Effector CD8-positive, alpha-beta T cell (primary cell): ENCODE results near the gene RTTN.

Experiments used
- DNase-seq: peaks from one replicate; lab custom pipeline; 2025; lab: John Stamatoyannopoulos, UW

The RTTN gene

DNA sequence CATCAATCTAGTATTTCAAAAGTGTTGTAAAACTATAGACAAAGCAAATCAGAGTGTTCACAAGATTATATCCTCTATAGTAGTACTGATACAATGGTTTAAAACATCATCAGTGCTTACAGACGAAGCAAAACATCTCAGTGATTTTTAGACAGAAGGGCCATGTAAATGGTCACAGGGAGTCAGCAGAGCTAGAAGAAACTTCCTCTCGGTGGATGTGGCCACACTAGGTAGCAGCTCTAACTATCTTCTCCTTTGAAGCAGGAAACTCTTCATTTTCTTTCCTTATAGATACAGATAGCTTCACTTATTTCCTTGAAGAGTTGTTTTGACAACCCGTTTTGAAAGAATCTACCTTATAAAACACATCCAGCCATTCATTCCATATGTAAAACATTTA lies 177.4 kb downstream of the RTTN start:
- DNase-seq: no peak

DNA sequence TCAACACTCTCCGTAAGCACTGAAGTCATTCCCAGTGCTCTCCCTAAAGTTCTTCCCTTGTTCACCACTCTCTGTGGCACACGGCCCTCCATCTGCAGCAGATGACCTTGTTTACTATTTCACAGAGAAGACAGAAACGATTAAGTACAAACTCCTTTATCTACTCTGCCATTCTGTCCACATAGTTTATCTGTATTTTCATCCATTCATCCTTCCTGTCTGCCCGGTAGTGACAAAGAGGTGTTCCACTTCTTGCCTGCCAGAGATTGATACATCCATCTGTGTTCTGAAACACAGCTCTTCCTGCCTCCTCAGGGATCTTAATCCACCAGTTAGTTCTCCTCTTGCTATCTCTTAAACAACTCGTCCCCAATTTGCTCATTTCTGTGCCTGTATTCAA lies 179.9 kb downstream of the RTTN start:
- no peak for DNase-seq

- DNase-seq: no peak
Measured at GRCh38 chr18:70024829-70025228, 180.7 kb downstream of the RTTN start.

GRCh38 chr18:70024093-70024492 lies 181.4 kb downstream of the RTTN start:
- no peak for DNase-seq

GRCh38 chr18:70022636-70023035 lies 182.9 kb downstream of the RTTN start:
- no peak for DNase-seq

- no peak for DNase-seq
Measured at GRCh38 chr18:70021498-70021897, 184.0 kb downstream of the RTTN start.

DNA sequence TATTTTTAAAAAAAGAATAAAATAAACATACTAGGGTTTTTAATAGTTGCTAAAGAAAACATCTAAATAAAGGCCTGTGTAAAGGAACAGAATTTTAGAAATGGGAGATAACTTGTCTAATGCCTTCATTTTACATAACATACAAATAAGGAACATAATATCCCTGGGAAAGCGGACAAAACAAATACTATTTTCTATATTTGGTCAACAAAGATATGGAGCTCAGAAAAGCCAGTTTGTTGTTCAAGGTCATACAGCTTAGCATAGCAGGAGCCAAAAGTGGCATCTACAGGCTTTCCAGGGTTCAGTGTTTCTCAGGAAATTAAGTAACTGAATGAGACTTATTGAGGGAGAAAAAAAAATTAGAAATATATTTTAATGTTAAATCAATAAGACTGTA lies 184.4 kb downstream of the RTTN start:
- DNase-seq: no peak

GRCh38 chr18:70019991-70020390 lies 185.5 kb downstream of the RTTN start:
- DNase-seq: no peak

- no peak for DNase-seq
Measured at GRCh38 chr18:70019136-70019535, 186.4 kb downstream of the RTTN start.

GRCh38 chr18:70015127-70015526 lies 190.4 kb downstream of the RTTN start:
- DNase-seq: no peak

DNA sequence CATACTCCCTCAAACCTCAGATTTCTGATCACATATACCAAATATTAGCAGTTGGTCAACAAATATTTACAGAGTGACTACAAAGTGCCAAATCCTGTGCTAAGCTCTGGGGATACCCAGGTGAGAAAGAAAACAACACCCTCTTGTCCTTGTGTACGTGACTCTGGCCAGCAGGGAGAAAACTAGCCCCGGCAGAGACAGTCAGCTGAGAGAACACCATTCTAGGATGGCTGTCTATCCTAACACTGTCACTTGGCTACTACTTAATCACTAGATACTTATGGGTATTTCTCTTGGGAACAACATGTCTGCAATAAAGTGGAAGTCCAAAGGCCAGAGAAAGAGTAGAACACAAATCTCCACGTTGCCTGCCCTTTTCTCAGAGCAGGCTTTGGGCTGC lies 199.9 kb downstream of the RTTN start:
- DNase-seq: no peak

DNA sequence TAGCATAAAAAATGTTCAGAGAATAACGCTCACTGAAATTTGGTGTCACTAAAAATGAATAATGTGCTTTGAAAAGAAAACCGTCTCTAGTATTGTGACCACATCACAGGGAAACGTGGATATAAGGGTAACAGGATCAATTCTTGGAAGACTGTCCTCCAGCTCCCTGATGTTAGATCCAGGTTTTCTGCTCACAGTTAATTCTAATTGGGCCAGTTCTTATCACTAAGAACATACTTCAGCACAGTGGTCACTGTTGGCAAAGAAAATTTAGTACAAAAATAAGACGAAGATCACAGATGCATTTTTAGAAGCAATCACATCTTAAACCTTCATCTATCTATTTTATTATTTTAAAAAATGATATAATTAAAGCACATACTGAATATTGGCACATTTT lies 200.8 kb downstream of the RTTN start:
- no peak for DNase-seq

- no peak for DNase-seq
Measured at GRCh38 chr18:69999656-70000055, 205.8 kb downstream of the RTTN start.

DNA sequence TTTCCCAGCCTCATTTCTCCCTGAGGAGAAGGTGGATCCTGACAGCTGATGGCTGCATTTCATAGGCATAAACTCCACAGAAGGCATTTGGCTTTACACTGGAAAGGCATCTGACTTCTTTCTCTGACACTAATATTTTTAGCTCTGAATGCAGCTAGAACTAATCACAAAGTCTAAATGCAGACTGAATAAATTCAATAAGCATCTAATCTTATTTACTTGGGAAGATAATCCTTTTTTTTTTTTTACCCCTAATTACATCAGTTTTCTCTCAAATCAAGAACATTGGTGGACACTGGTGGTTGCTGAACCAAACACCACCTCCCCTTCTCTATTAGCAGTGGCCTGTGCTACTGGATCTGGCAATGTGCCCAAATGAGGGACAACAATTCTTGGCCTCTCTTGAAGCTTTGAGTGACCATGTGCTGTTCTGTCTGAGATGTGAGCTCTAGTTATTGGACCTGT lies 206.9 kb downstream of the RTTN start:
- no peak for DNase-seq

GRCh38 chr18:69996951-69997798 lies 208.3 kb downstream of the RTTN start:
- no peak for DNase-seq

- DNase-seq: no peak
Measured at GRCh38 chr18:69996417-69996816, 209.1 kb downstream of the RTTN start.

- DNase-seq: no peak
Measured at GRCh38 chr18:69995774-69996173, 209.7 kb downstream of the RTTN start.

DNA sequence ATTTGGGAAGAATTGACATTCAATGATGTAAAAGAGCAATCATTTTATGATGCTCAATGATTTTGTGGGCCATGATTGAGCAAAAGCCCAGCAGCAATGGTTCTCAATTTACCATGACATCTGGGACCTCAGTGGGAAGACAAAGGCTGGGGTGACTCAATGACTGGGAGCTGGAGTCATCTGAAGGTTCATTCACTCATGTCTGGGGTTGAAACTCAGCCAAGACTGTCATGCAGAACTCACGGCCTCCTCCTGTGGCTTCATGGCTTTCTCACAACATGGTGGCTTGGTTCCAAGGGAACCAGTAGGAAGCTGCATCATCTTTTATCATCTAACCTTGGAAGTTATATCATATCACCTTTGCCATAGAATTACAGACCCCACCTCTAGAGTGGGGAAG lies 212.7 kb downstream of the RTTN start:
- DNase-seq: no peak

- DNase-seq: no peak
Measured at GRCh38 chr18:69987870-69988269, 217.6 kb downstream of the RTTN start.

DNA sequence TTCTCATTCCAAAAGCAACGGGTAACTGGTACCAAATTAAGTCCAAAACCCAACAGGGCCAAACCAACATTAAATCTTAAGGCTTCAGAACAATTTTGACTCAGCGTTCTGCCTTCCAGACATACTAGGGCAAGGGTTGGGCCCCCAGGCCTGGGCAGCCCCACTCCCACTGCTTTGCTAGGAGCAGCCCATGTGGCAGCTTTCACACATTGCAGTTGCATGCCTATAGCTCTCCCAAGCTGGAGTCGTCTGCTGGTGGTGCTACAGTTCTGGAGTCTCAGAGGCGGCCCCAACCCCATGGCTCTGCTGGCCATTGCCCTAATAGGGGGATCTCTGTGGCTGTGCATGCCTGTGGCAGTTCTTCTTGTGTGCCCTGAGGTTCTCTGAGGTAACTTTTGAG lies 220.2 kb downstream of the RTTN start:
- no peak for DNase-seq

GRCh38 chr18:69982417-69982816 lies 223.1 kb downstream of the RTTN start:
- DNase-seq: no peak

DNA sequence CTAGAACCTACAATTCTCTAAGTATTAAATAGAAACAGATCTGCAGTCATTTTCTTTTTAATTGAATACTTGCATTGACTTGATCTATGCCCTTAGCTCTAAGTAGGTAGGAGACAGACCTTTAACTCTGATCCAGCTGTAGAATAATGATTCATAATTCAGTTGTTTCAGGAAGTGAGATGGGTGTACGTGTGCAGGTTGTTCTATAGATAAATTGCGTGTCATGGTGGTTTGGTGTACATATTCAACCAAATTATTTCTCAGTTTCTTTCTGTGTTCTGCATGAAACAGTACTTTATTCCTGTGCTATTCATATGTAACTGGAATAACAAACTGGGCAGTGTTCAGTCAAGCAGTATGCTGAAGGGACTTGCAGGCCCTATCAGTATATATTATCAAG lies 223.5 kb downstream of the RTTN start:
- DNase-seq: no peak

DNA sequence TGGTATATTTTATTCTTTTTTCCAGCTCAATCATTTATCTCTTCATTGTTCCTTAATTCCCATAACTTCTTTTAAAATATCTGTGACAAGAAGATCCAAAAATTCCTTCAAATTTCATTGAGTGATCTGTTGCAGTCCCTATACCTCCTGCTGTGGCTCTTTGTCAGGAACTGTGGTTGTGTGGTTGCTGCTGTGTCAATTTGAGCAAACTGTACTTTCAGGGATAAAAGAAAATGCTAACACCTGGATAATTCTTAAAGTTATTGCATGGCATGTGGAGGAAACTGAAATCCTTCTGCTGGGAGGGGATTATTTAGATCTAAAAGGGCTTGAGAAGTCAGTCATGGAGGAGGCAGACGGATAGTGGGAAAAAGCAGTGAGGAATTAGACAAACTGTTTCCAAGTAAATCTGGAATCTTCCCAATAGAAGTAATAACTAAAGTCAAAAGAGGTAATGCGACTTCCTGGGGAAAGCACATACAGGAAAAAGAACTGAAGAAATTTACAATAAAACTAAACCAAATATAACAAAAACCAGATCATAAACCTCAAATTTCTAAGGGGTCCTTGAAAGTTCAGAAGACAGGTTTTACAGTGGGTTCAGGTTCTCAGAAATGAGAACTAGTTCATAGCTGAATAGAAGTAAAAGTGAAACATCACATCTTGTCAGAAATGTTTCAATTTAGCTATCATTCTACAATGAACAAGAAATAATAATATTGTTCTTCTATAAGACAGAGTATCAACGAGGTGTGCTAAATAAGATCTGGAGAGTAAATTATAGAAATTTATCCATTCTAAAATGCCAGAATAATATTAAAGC lies 224.3 kb downstream of the RTTN start:
- no peak for DNase-seq
